ENCODE results near the gene CD101.
"Not testable (repeated sequence)": the region's sequence is repeated elsewhere in the genome, so short reads cannot be mapped to it uniquely, and the experiment has no call there.

The CD101 gene

DNA sequence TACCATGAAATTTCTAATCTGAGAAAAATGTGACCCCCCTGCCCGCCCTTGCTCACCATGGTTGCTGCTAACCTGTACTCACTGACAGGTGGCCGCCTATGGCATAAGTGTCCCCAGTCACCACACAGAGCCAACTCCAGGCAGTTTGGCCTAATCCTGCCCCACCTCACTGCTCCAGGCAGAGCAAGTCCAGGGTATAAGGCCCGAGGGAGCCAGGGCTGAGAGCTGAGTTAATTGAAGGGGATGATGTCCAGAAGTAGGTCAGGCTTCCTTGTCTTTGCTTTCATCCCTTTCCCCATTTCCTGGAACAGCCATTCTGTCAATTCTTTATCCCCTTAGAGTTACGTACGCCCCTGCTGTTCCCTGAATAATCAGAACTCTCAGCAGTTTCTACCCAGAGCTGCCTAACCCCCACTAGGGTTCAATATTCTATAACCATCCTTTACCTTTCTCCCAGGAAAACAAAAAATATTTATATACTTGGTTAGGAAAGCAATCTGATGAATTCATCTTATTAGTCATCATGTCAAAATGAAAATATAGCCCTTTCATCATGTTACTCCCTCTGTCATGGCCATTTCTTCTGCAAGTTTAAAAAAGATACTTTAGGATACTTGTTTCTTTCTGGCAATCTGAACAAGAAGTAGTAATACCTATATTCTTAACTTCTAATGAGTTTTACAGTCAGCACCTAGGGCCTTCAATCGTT, 29.4 kb upstream of the CD101 start:
- H3K27ac ChIP-seq: peak overlapping the region; percentile 48; the same call in 1 of the 2 replicates
- CTCF ChIA-PET: interaction anchor here (0.7 kb wide), 1 partner anchor 19 kb away, joined by 3 read pairs; no protein-coding TSS in a partner anchor
- POLR2A ChIA-PET (ENCODE audit: low non-redundant PET): no interaction called here
- TF ChIP-seq, protein P1, sequence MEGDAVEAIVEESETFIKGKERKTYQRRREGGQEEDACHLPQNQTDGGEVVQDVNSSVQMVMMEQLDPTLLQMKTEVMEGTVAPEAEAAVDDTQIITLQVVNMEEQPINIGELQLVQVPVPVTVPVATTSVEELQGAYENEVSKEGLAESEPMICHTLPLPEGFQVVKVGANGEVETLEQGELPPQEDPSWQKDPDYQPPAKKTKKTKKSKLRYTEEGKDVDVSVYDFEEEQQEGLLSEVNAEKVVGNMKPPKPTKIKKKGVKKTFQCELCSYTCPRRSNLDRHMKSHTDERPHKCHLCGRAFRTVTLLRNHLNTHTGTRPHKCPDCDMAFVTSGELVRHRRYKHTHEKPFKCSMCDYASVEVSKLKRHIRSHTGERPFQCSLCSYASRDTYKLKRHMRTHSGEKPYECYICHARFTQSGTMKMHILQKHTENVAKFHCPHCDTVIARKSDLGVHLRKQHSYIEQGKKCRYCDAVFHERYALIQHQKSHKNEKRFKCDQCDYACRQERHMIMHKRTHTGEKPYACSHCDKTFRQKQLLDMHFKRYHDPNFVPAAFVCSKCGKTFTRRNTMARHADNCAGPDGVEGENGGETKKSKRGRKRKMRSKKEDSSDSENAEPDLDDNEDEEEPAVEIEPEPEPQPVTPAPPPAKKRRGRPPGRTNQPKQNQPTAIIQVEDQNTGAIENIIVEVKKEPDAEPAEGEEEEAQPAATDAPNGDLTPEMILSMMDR (conservative IDR thresholded peaks at IDR 0.05; ENCODE audit: low read depth): no peak
- DNase-seq (ENCODE audit: low spot score): peak; percentile 13

DNA sequence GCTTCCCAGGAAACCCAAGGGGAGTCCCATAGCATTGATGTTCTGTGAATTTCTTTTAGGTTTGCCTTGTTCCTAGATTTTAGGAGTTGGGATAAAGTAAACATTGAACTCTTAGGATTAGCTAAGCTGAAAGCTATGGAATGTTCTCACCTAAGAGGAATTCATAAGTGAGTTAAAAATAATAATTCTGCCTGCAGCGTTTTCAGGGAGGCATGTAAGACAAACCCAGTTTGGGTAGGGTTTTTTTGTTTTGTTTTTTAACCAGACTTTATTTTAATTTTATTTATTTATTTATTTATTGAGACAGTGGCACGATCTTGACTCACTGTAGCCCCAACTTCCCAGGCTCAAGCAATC, 28.9 kb upstream of the CD101 start:
- peak; percentile 9 for DNase-seq (ENCODE audit: low spot score)
- TF ChIP-seq, protein P1 (conservative IDR thresholded peaks at IDR 0.05; ENCODE audit: low read depth): no peak
- ChIA-PET CTCF (interaction anchor here (0.7 kb wide), 2 partner anchors 19 to 275 kb away, joined by 3 to 4 read pairs; no protein-coding TSS in a partner anchor), POLR2A (ENCODE audit: low non-redundant PET) (no interaction called here)
- peak overlapping the region; percentile 68 for H3K27ac ChIP-seq

DNA sequence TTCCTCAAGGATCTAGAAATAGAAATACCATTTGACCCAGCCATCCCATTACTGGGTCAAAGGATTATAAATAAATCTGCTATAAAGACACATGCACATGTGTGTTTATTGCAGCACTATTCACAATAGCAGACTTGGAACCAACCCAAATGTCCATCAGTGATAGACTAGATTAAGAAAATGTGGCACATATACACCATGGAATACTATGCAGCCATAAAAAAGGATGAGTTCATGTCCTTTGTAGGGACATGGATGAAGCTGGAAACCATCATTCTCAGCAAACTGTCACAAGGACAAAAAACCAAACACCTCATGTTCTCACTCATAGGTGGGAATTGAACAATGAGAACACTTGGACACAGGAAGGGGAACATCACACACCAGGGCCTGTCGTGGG, 21.3 kb upstream of the CD101 start:
- DNase-seq (ENCODE audit: low spot score); POLR2A ChIA-PET (ENCODE audit: low non-redundant PET); CTCF ChIA-PET; H3K27ac ChIP-seq: not testable (repeated sequence)

DNA sequence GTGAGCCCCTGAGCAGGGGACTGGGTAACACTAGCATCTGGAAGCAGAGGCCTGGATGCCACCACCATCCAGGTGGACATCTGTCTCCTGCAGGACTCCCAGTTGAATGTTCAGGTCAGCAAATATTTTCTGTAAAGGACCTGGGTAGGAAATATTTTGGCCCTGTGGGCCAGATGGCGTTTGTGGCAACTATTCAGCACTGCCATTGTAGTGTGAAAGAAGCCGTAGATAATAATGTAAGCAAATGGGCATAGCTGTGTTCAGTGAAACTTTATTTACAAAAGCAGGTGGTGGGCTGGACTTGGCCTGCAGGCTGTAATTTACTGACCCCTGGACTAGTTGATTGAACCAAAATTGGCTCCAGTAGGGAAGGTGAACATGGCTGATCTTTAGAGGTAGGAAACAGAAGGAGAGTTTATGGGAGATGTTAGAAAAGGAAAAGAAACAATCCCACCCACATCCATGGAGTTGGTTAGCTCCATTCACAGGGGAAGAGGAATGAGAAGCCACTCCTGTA, 20.0 kb upstream of the CD101 start:
- CTCF ChIA-PET: no interaction called here

DNA sequence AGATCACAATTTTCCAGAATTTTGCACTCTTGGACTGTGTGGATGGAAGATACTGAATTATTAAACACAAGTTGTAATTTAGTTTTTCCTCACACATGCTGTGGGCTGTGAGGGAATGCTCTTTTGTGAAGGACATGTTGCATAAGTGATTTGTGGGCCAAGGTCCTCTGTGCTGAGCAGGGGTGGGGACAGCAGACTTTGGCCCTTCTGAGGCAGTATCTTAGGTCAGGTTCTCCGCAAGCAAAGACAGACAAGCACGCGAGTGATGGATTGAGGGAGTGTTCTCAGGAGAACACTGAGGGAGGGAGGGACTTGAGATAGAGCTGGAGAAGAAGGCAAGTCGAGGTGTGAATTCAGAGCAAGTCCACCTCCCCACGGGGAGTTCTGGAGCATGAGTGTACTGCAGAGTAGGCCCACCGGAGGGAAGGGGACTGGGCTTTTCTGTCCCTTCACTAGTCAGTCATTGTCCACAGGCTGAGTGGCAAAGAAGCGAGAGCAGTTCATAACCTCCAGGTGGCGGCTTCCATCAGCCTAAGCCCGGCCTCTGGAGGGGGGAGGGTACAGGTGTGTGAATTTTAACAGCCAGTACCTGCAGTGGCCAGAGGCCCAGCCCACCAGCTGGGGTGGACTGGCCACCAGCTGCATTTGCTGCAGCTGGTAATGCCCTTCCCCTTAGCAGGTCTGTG, 19.1 kb upstream of the CD101 start:
- ChIA-PET CTCF (no interaction called here), POLR2A (ENCODE audit: low non-redundant PET) (no interaction called here)
- H3K27ac ChIP-seq: no peak overlapping the region
- no peak for DNase-seq (ENCODE audit: low spot score)
- TF ChIP-seq, protein P1 (conservative IDR thresholded peaks at IDR 0.05; ENCODE audit: low read depth): no peak

More for the DNA sequence above, 20.0 kb upstream of the CD101 start:
- TF ChIP-seq, protein P1 (conservative IDR thresholded peaks at IDR 0.05; ENCODE audit: low read depth): no peak
- POLR2A ChIA-PET (ENCODE audit: low non-redundant PET): no interaction called here
- DNase-seq (ENCODE audit: low spot score): no peak
- no peak overlapping the region for H3K27ac ChIP-seq

DNA sequence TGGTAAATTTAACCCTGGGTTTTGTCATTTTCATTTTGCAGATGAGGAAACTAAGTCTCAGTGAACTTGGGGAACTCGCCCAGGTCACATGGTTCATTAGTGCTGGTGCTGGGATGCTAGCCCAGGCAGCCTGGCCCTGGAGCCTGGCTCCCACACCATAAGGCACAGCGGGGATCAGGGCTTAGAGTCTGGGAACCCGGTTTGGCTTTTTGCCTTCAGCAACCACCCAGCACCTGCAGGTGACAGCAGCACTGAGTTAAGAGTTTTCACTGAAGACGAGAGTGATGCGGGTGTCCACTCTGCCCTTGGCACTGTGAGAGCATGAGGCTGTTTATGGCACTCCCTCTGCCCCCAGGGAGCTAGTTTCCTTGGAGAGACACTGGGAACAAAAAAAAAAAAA, 18.4 kb upstream of the CD101 start:
- ChIA-PET CTCF (no interaction called here), POLR2A (ENCODE audit: low non-redundant PET) (no interaction called here)
- TF ChIP-seq, protein P1 (conservative IDR thresholded peaks at IDR 0.05; ENCODE audit: low read depth): no peak
- DNase-seq (ENCODE audit: low spot score): no peak
- H3K27ac ChIP-seq: no peak overlapping the region

DNA sequence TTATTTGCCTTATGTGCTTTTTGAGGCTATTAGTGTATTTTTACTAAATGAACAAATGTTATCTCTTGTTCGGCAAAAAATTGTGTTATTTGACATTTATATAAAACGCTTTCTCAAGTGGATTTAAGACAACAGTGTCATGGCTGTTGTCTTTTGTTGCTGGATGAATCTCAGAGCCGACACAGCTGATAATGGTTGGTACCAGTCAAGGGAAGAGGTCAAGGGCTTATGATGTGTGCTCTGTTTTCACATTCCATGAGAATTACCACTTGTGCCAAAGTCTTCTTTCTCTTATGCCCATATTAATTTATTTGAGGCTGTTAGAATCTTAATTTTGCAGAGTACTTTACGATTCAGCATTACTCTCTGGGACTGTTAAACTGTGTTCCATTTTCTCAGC, 17.9 kb upstream of the CD101 start:
- ChIA-PET CTCF (interaction anchor here (0.6 kb wide), 1 partner anchor 500 kb away, joined by 3 read pairs; no protein-coding TSS in a partner anchor), POLR2A (ENCODE audit: low non-redundant PET) (no interaction called here)
- TF ChIP-seq, protein P1 (conservative IDR thresholded peaks at IDR 0.05; ENCODE audit: low read depth): no peak
- no peak for DNase-seq (ENCODE audit: low spot score)
- no peak overlapping the region for H3K27ac ChIP-seq

Measured in RWPE1 (cell line).